DND-41 (cell line): ENCODE data around the gene SMIM28.

Experiments
- ATAC-seq: fragments of 200-7000 bp; cut with Tn5 transposase; 3 replicates; pipeline ENCODE4 v1.9.1; 2021; ENCODE audit warnings: low read depth; ENCODE audit not compliant: insufficient read depth
- DNase-seq: peaks from one replicate; pipeline ENCODE4 v3.0.0-alpha.2; 2020
- H2AFZ ChIP-seq: 2 replicates; pipeline ENCODE4 v1.6.0; 2012; ENCODE audit warnings: low read depth, low read length
- H3K27ac ChIP-seq: 2 replicates; pipeline ENCODE4 v1.5.1; 2012; ENCODE audit warnings: low read length, inconsistent platforms
- H3K27me3 ChIP-seq: fragments of 200-600 bp; sonication (generic); 2 replicates; pipeline ENCODE4 v1.6.0; 2012; ENCODE audit warnings: low read length, mild to moderate bottlenecking, inconsistent platforms; ENCODE audit not compliant: insufficient read depth, poor library complexity
- H3K36me3 ChIP-seq: 2 replicates; pipeline ENCODE4 v1.5.1; 2012; ENCODE audit warnings: low read length, inconsistent platforms; ENCODE audit not compliant: insufficient read depth
- H3K4me1 ChIP-seq: 2 replicates; pipeline ENCODE4 v1.5.1; 2012; ENCODE audit warnings: mild to moderate bottlenecking, low read length; ENCODE audit not compliant: insufficient read depth
- H3K4me2 ChIP-seq: 2 replicates; pipeline ENCODE4 v1.6.0; 2012; ENCODE audit warnings: mild to moderate bottlenecking, moderate library complexity, low read length, inconsistent platforms; ENCODE audit not compliant: insufficient read depth
- H3K4me3 ChIP-seq, 2 experiments: fragments of 200-600 bp in 1 of 2; shearing (Covaris generic) in 1 of 2; 2 replicates each; pipeline ENCODE4 v1.5.1; 2012 to 2016; ENCODE audit warnings: inconsistent platforms in 2 of 2, low read length in 2 of 2, mild to moderate bottlenecking in 2 of 2, low read depth in 1 of 2, moderate library complexity in 1 of 2
- H3K79me2 ChIP-seq: 2 replicates; pipeline ENCODE4 v1.6.0; 2012; ENCODE audit warnings: low read length, inconsistent platforms; ENCODE audit not compliant: insufficient read depth
- H3K9ac ChIP-seq: 2 replicates; pipeline ENCODE4 v1.6.0; 2012; ENCODE audit warnings: low read depth, mild to moderate bottlenecking, inconsistent platforms, low read length, moderate library complexity
- H3K9me3 ChIP-seq: 2 replicates; pipeline ENCODE4 v1.5.1; 2012; ENCODE audit warnings: low read length, moderate library complexity, mild to moderate bottlenecking, inconsistent platforms; ENCODE audit not compliant: insufficient read depth, severe bottlenecking
- H4K20me1 ChIP-seq: 2 replicates; pipeline ENCODE4 v1.6.0; 2012; ENCODE audit warnings: low read length; ENCODE audit not compliant: insufficient read depth
- CTCF ChIP-seq: IDR thresholded peaks from 2 replicates; pipeline ENCODE4 v1.5.1; 2012; ENCODE audit warnings: borderline replicate concordance, low read length, moderate library complexity, mild to moderate bottlenecking; ENCODE audit not compliant: poor library complexity, severe bottlenecking; ENCODE audit errors: extremely low read depth
- EZH2 ChIP-seq: IDR thresholded peaks from 3 replicates; pipeline ENCODE4 v1.6.1; 2012; ENCODE audit warnings: borderline replicate concordance, low read depth, mild to moderate bottlenecking, moderate library complexity, low read length, inconsistent platforms; ENCODE audit not compliant: severe bottlenecking

SMIM28 gene

GRCh38 chr6:138401960-138402837, 24.5 kb downstream of the SMIM28 start:
- H2AFZ ChIP-seq = no peak overlapping the region
- no peak overlapping the region for H3K9ac ChIP-seq
- H3K9me3 ChIP-seq = no peaks in the 10 kb centered on the region
- H3K4me2 ChIP-seq = no peak overlapping the region
- H3K27ac ChIP-seq = no peak overlapping the region
- no peak for ATAC-seq
- H4K20me1 ChIP-seq = no peaks in the 10 kb centered on the region
- DNase-seq = no peak
- TF ChIP-seq CTCF = no peak
- no peak for TF ChIP-seq EZH2
- H3K4me3 ChIP-seq = no peak overlapping the region
- H3K36me3 ChIP-seq = no peaks in the 10 kb centered on the region
- H3K4me1 ChIP-seq = peaks cover 16% of the 10 kb centered on the region
- peaks cover 20% of the 10 kb centered on the region for H3K27me3 ChIP-seq
- H3K79me2 ChIP-seq = no peaks in the 10 kb centered on the region

GRCh38 chr6:138402838-138403187, 25.1 kb downstream of the SMIM28 start:
- Histone ChIP-seq H3K79me2 (no peaks in the 10 kb centered on the region), H3K9ac (no peak overlapping the region), H3K27me3 (peaks cover 20% of the 10 kb centered on the region), H3K27ac (no peak overlapping the region), H3K36me3 (no peaks in the 10 kb centered on the region), H3K4me3 (peak overlapping the region in 1 of 2 experiments; percentile 88; a peak in 2 of 4 replicates), H2AFZ (peak overlapping the region; percentile 96; the same call in 1 of the 2 replicates), H3K9me3 (no peaks in the 10 kb centered on the region), H3K4me1 (peaks cover 16% of the 10 kb centered on the region), H3K4me2 (peak overlapping the region; percentile 99), H4K20me1 (no peaks in the 10 kb centered on the region)
- TF ChIP-seq CTCF (no peak), EZH2 (no peak)
- DNase-seq (no peak), ATAC-seq (no peak)

- Histone ChIP-seq H3K4me2 (peak overlapping the region; percentile 99), H4K20me1 (no peaks in the 10 kb centered on the region), H3K9ac (peak overlapping the region; percentile 64), H3K27ac (peak overlapping the region; percentile 67; the same call in 1 of the 2 replicates), H2AFZ (peak overlapping the region; percentile 96), H3K27me3 (peaks cover 20% of the 10 kb centered on the region), H3K4me1 (peaks cover 16% of the 10 kb centered on the region), H3K36me3 (no peaks in the 10 kb centered on the region), H3K79me2 (no peaks in the 10 kb centered on the region), H3K9me3 (no peaks in the 10 kb centered on the region), H3K4me3 (peak overlapping the region; percentile 37 to 88)
- TF ChIP-seq EZH2 (no peak), CTCF (peak; percentile 42)
- ATAC-seq (peak; percentile 9; the same call in 2 of the 3 replicates), DNase-seq (peak; percentile 16)
Measured at GRCh38 chr6:138403324-138403800, 25.7 kb downstream of the SMIM28 start.
